IMR-90 (cell line): Measurements from ENCODE around the gene RGS9BP. TPM values are rescaled to one million over a fixed set of nuclear protein-coding genes. Genes with fewer than 3 reads are reported as not detected.

Experiments used
- ATAC-seq: fragments of 200-7000 bp; cut with Tn5 transposase; 2 replicates; pipeline ENCODE4 v1.9.1; 2020; ENCODE audit warnings: low read depth, mild to moderate bottlenecking, moderate library complexity
- BruUV-seq: library from RNA; stranded (reverse); fragments of 400-500 nt; replicated peaks from 2 replicates; lab custom pipeline; 2021; lab: Mats Ljungman, UMichigan
- CTCF ChIA-PET: fragments of 300-600 bp; formaldehyde crosslinking; extraction: SDS; loops from one replicate; lab custom pipeline; 2021; ENCODE audit warnings: antibody characterized with exemption; lab: Yijun Ruan, JAX
- POLR2A ChIA-PET: fragments of 300-600 bp; sonication (Branson Sonifier 250); formaldehyde crosslinking; loops from one replicate; lab custom pipeline; 2022; ENCODE audit warnings: antibody characterized with exemption; ENCODE audit not compliant: unreplicated experiment; lab: Charles Lee
- DNase-seq: peaks from one replicate; pipeline ENCODE4 v3.0.0; 2013
- H2AFZ ChIP-seq: replicated peaks from 2 replicates; pipeline ENCODE3; 2013; ENCODE audit warnings: low read length, mild to moderate bottlenecking; ENCODE audit not compliant: poor library complexity
- H2AK5ac ChIP-seq: 2 replicates; pipeline ENCODE4 v1.6.1; 2013; ENCODE audit warnings: low read depth, low read length, inconsistent platforms
- H2AK9ac ChIP-seq: replicated peaks from 2 replicates; pipeline ENCODE3; 2013; ENCODE audit warnings: mild to moderate bottlenecking, low read depth, low read length, moderate library complexity; ENCODE audit not compliant: poor library complexity
- H2BK120ac ChIP-seq: 2 replicates; pipeline ENCODE4 v1.6.1; 2013; ENCODE audit warnings: low read depth, low read length, inconsistent platforms
- H2BK15ac ChIP-seq: 3 replicates; pipeline ENCODE4 v1.6.1; 2013; ENCODE audit warnings: low read depth, low read length, inconsistent platforms
- H2BK20ac ChIP-seq: 2 replicates; pipeline ENCODE4 v1.6.1; 2013; ENCODE audit warnings: low read depth, mild to moderate bottlenecking, inconsistent platforms, low read length, moderate library complexity
- H2BK5ac ChIP-seq: 2 replicates; pipeline ENCODE4 v1.6.1; 2013; ENCODE audit warnings: mild to moderate bottlenecking, low read depth, low read length, inconsistent platforms; ENCODE audit not compliant: poor library complexity, severe bottlenecking
- H3K14ac ChIP-seq: replicated peaks from 2 replicates; pipeline ENCODE4 v1.6.1; 2013; ENCODE audit warnings: low read depth, low read length, inconsistent platforms
- H3K18ac ChIP-seq: 2 replicates; pipeline ENCODE4 v1.6.1; 2013; ENCODE audit warnings: low read depth, low read length, control low read depth
- H3K23ac ChIP-seq: 2 replicates; pipeline ENCODE4 v1.6.1; 2013; ENCODE audit warnings: low read depth, low read length, inconsistent platforms
- H3K27ac ChIP-seq: 2 replicates; pipeline ENCODE4 v1.5.1; 2013; ENCODE audit warnings: mild to moderate bottlenecking, control low read depth, low read length; ENCODE audit not compliant: insufficient read depth
- H3K27me3 ChIP-seq: 2 replicates; pipeline ENCODE4 v1.6.1; 2013; ENCODE audit warnings: low read length; ENCODE audit not compliant: control insufficient read depth, insufficient read depth
- H3K36me3 ChIP-seq: 2 replicates; pipeline ENCODE4 v1.6.1; 2013; ENCODE audit warnings: low read length, mixed read lengths; ENCODE audit not compliant: control insufficient read depth, insufficient read depth
- H3K4ac ChIP-seq: 2 replicates; pipeline ENCODE4 v1.6.1; 2013; ENCODE audit warnings: low read depth, low read length, inconsistent platforms
- H3K4me1 ChIP-seq: 2 replicates; pipeline ENCODE4 v1.6.1; 2013; ENCODE audit warnings: low read length, mixed read lengths; ENCODE audit not compliant: control insufficient read depth, insufficient read depth
- H3K4me2 ChIP-seq: 2 replicates; pipeline ENCODE4 v1.6.1; 2013; ENCODE audit warnings: low read depth, mild to moderate bottlenecking, control low read depth, low read length, moderate library complexity
- H3K4me3 ChIP-seq: 2 replicates; pipeline ENCODE4 v1.5.1; 2013; ENCODE audit warnings: low read depth, mild to moderate bottlenecking, control low read depth, low read length, moderate library complexity; ENCODE audit not compliant: insufficient read depth
- H3K56ac ChIP-seq: 2 replicates; pipeline ENCODE4 v1.6.1; 2013; ENCODE audit warnings: low read length, inconsistent platforms; ENCODE audit not compliant: insufficient read depth; ENCODE audit errors: extremely low read depth
- H3K79me1 ChIP-seq, 2 experiments: 2 replicates each; pipeline ENCODE4 v1.6.1; 2013; ENCODE audit warnings: low read length in 2 of 2, inconsistent platforms in 1 of 2, low read depth in 1 of 2
- H3K9ac ChIP-seq: 2 replicates; pipeline ENCODE4 v1.6.1; 2013; ENCODE audit warnings: low read depth, low read length, control low read depth
- H3K9me1 ChIP-seq: 2 replicates; pipeline ENCODE4 v1.6.1; 2013; ENCODE audit warnings: low read length, inconsistent platforms; ENCODE audit not compliant: insufficient read depth
- H3K9me3 ChIP-seq: 2 replicates; pipeline ENCODE4 v1.6.1; 2013; ENCODE audit warnings: low read length; ENCODE audit not compliant: control insufficient read depth, insufficient read depth
- H4K20me1 ChIP-seq: 2 replicates; pipeline ENCODE4 v1.6.1; 2013; ENCODE audit warnings: low read length, inconsistent platforms; ENCODE audit not compliant: insufficient read depth
- H4K5ac ChIP-seq: 2 replicates; pipeline ENCODE4 v1.6.1; 2013; ENCODE audit warnings: mild to moderate bottlenecking, low read depth, low read length, control low read depth
- H4K8ac ChIP-seq, 2 experiments: 2 replicates each; pipeline ENCODE4 v1.6.1; 2013; ENCODE audit warnings: low read depth in 2 of 2, low read length in 2 of 2, control low read depth in 1 of 2, inconsistent platforms in 1 of 2
- H4K91ac ChIP-seq: 2 replicates; pipeline ENCODE4 v1.6.1; 2013; ENCODE audit warnings: low read depth, low read length, inconsistent platforms; ENCODE audit not compliant: insufficient read depth
- CEBPB ChIP-seq: IDR thresholded peaks from 2 replicates; pipeline ENCODE4 v1.6.1; 2012; ENCODE audit warnings: low read depth, low read length, improper control_type of control experiment
- CHD1 ChIP-seq: IDR thresholded peaks from 2 replicates; pipeline ENCODE4 v1.6.1; 2012; ENCODE audit warnings: low read depth, low read length, improper control_type of control experiment
- FOS ChIP-seq: fragments of 150-350 bp; IDR thresholded peaks from 2 replicates; pipeline ENCODE4 v1.6.1; 2016; ENCODE audit warnings: low read depth, low read length
- MAFK ChIP-seq: IDR thresholded peaks from 2 replicates; pipeline ENCODE4 v1.6.1; 2012; ENCODE audit warnings: low read depth, low read length, improper control_type of control experiment
- MAZ ChIP-seq: IDR thresholded peaks from 2 replicates; pipeline ENCODE4 v1.6.1; 2012; ENCODE audit warnings: low read depth, mild to moderate bottlenecking, low read length, improper control_type of control experiment, moderate library complexity, borderline replicate concordance
- MXI1 ChIP-seq: IDR thresholded peaks from 2 replicates; pipeline ENCODE4 v1.6.1; 2012; ENCODE audit warnings: low read depth, mild to moderate bottlenecking, low read length, moderate library complexity, borderline replicate concordance
- NFE2L2 ChIP-seq: fragments of 150-350 bp; IDR thresholded peaks from 2 replicates; pipeline ENCODE4 v1.6.1; 2016; ENCODE audit warnings: low read depth, mild to moderate bottlenecking, low read length
- POLR2A ChIP-seq: IDR thresholded peaks from 2 replicates; pipeline ENCODE4 v1.6.1; 2012; ENCODE audit warnings: mild to moderate bottlenecking, low read depth, low read length
- RAD21 ChIP-seq: IDR thresholded peaks from 2 replicates; pipeline ENCODE4 v1.6.1; 2012; ENCODE audit warnings: low read length, improper control_type of control experiment
- RCOR1 ChIP-seq: IDR thresholded peaks from 2 replicates; pipeline ENCODE4 v1.6.1; 2012; ENCODE audit warnings: mild to moderate bottlenecking, low read length, improper control_type of control experiment; ENCODE audit not compliant: insufficient replicate concordance
- RFX5 ChIP-seq: IDR thresholded peaks from 2 replicates; pipeline ENCODE4 v1.8.0; 2012; ENCODE audit warnings: low read depth, mild to moderate bottlenecking, low read length, moderate library complexity
- WGBS, 2 experiments: methylation state at CpG; one replicate each; pipeline versions ENCODE4 v1.1.5 to v1.1.7; 2013; ENCODE audit warnings: missing lambda C conversion rate in 2 of 2; ENCODE audit not compliant: insufficient read length in 1 of 2; ENCODE audit errors: extremely low coverage in 2 of 2; 5-methylcytosine and 5-hydroxymethylcytosine counted together
- dilution Hi-C: fragments of 300-500 bp; cut with HindIII; formaldehyde crosslinking; loops from one replicate; pipeline ENCODE4 v1.14.3; 2018; ENCODE audit warnings: low sequenced_read_pairs; ENCODE audit not compliant: unreplicated experiment
- in situ Hi-C: fragments of 300-500 bp; cut with MboI; formaldehyde crosslinking; loops from 3 replicates; pipeline ENCODE4 v1.14.3; 2019; ENCODE audit warnings: low sequenced_read_pairs, inconsistent platforms, mixed read lengths
- intact Hi-C: fragments of 100-400 bp; cut with micrococcal nuclease; formaldehyde crosslinking; loops from 2 replicates; pipeline ENCODE4 v1.10.0; 2022
- polyA plus RNA-seq, 3 experiments: library from polyadenylated mRNA; depleted of rRNA; stranded (reverse); fragments of >200 nt; gene quantifications; 2 replicates each; pipeline ENCODE4 v1.2.3, GENCODE V29; 2012; ENCODE audit warnings: low replicate concordance in 1 of 3
- total RNA-seq: library from RNA; depleted of rRNA; stranded (reverse); fragments of >200 nt; gene quantifications from 2 replicates; pipeline ENCODE4 v1.2.3, GENCODE V29; 2012
- TF ChIP-seq, protein P1 (sequence below): fragments of 150-350 bp; IDR thresholded peaks from 2 replicates; pipeline ENCODE4 v1.6.1; 2017; ENCODE audit warnings: mild to moderate bottlenecking, antibody characterized with exemption, low read length, low read depth
- TF ChIP-seq, protein P2 (sequence below): fragments of 150-350 bp; IDR thresholded peaks from 2 replicates; pipeline ENCODE4 v1.6.1; 2016; ENCODE audit warnings: low read depth, mild to moderate bottlenecking, low read length, moderate library complexity, borderline replicate concordance
- TF ChIP-seq, protein P3 (sequence below): conservative IDR thresholded peaks from 2 replicates; pipeline ENCODE4 v1.5.1; 2012; ENCODE audit warnings: mild to moderate bottlenecking, low read depth, low read length, improper control_type of control experiment

RGS9BP gene
- total and polyA plus RNA-seq, 2 of the 4 experiments (the other 2 are of a cell fraction) = 0.03 to 0.18 TPM

DNA sequence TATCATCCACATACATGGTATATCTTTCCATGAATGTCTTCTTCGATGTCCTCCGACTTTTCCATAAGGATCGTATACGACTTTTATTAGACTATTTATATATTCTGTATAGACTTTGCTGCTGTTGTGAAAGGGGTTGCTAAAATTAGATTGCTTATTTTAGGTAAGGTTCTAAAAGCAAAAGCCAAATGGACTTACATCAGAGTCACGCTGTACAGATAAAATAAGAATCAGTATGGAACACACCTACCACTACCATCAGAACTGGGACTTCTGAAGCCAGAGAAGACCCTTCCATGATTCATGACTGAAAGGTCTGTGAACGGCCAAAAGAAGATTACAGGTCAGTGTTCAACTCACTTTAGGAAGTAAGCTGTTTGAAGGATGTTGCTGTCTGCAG is 9.6 kb upstream of the RGS9BP start:
- Histone ChIP-seq H2AFZ (no peak overlapping the region), H2BK120ac (no peak overlapping the region), H2AK5ac (no peak overlapping the region), H3K36me3 (peaks cover 9% of the 10 kb centered on the region), H3K9ac (no peak overlapping the region), H3K56ac (no peak overlapping the region), H3K79me1 (peaks cover 23 to 64% of the 10 kb centered on the region in 2 experiments), H3K4me1 (peaks cover 5% of the 10 kb centered on the region; the same call in 1 of the 2 replicates), H4K20me1 (peaks cover 40% of the 10 kb centered on the region), H3K23ac (no peak overlapping the region), H4K8ac (no peak overlapping the region), H3K4ac (no peak overlapping the region), H3K4me3 (no peak overlapping the region), H3K9me1 (peaks cover 2% of the 10 kb centered on the region; the same call in 1 of the 2 replicates), H3K18ac (no peak overlapping the region), H4K5ac (no peak overlapping the region), H3K14ac (no peak overlapping the region), H2BK15ac (no peak overlapping the region), H2BK20ac (no peak overlapping the region), H4K91ac (no peak overlapping the region), H3K27me3 (no peaks in the 10 kb centered on the region), H2AK9ac (no peak overlapping the region), H3K9me3 (no peaks in the 10 kb centered on the region), H3K4me2 (no peak overlapping the region), H3K27ac (no peak overlapping the region), H2BK5ac (no peak overlapping the region)
- in situ Hi-C loops (no loop called here), intact Hi-C loops (no loop called here), dilution Hi-C loops (no loop called here)
- ATAC-seq (no peak), DNase-seq (no peak)
- WGBS, 2 experiments = no CpG with 5 or more reads among the region's 6 CpGs
- ChIA-PET CTCF (no interaction called here), POLR2A (no interaction called here)
- BruUV-seq = no TSS peak
- TF ChIP-seq, protein P1, sequence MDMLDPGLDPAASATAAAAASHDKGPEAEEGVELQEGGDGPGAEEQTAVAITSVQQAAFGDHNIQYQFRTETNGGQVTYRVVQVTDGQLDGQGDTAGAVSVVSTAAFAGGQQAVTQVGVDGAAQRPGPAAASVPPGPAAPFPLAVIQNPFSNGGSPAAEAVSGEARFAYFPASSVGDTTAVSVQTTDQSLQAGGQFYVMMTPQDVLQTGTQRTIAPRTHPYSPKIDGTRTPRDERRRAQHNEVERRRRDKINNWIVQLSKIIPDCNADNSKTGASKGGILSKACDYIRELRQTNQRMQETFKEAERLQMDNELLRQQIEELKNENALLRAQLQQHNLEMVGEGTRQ = no peak
- TF ChIP-seq, protein P2, sequence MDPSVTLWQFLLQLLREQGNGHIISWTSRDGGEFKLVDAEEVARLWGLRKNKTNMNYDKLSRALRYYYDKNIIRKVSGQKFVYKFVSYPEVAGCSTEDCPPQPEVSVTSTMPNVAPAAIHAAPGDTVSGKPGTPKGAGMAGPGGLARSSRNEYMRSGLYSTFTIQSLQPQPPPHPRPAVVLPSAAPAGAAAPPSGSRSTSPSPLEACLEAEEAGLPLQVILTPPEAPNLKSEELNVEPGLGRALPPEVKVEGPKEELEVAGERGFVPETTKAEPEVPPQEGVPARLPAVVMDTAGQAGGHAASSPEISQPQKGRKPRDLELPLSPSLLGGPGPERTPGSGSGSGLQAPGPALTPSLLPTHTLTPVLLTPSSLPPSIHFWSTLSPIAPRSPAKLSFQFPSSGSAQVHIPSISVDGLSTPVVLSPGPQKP = no peak
- no peak for TF ChIP-seq CHD1
- no peak for TF ChIP-seq CEBPB
- TF ChIP-seq POLR2A = no peak
- no peak for TF ChIP-seq RFX5
- no peak for TF ChIP-seq MXI1
- TF ChIP-seq RCOR1 = no peak
- TF ChIP-seq, protein P3, sequence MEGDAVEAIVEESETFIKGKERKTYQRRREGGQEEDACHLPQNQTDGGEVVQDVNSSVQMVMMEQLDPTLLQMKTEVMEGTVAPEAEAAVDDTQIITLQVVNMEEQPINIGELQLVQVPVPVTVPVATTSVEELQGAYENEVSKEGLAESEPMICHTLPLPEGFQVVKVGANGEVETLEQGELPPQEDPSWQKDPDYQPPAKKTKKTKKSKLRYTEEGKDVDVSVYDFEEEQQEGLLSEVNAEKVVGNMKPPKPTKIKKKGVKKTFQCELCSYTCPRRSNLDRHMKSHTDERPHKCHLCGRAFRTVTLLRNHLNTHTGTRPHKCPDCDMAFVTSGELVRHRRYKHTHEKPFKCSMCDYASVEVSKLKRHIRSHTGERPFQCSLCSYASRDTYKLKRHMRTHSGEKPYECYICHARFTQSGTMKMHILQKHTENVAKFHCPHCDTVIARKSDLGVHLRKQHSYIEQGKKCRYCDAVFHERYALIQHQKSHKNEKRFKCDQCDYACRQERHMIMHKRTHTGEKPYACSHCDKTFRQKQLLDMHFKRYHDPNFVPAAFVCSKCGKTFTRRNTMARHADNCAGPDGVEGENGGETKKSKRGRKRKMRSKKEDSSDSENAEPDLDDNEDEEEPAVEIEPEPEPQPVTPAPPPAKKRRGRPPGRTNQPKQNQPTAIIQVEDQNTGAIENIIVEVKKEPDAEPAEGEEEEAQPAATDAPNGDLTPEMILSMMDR = no peak
- TF ChIP-seq FOS = no peak
- no peak for TF ChIP-seq NFE2L2
- TF ChIP-seq RAD21 = no peak
- no peak for TF ChIP-seq MAFK
- no peak for TF ChIP-seq MAZ
